Measurements from ENCODE around the gene STK32C.

- TF ChIP-seq POLR2AphosphoS5 (IDR thresholded peaks at IDR 0.05) (no peak), CTCF (IDR thresholded peaks at IDR 0.05) (no peak)
These were observed 81.9 kb downstream of the STK32C start for GRCh38 chr10:132225849-132226205.
